Stimulated activated CD8-positive, alpha-beta memory T cell treated with anti-CD3 and anti-CD28 coated beads, Interleukin-2, amount 100 ng/mL, for 1 hour (primary cell): ENCODE data around the gene UBE2K.
"Not testable (repeated sequence)": the region's sequence is repeated elsewhere in the genome, so short reads cannot be mapped to it uniquely, and the experiment has no call there.

Experiments
- DNase-seq, 2 donors: peaks; one replicate each; pipeline ENCODE4 v3.0.0-alpha.2; 2020; ENCODE audit warnings: low read depth in 2 of 2

The UBE2K gene

GRCh38 chr4:39729557-39729956, 31.6 kb downstream of the UBE2K start:
- DNase-seq: no peak

GRCh38 chr4:39730072-39730471, 32.1 kb downstream of the UBE2K start:
- no peak for DNase-seq

GRCh38 chr4:39731908-39732307, 34.0 kb downstream of the UBE2K start:
- no peak for DNase-seq

GRCh38 chr4:39732728-39733127, 34.8 kb downstream of the UBE2K start:
- DNase-seq: no peak

- DNase-seq: not testable (repeated sequence)
These were observed 41.7 kb downstream of the UBE2K start for GRCh38 chr4:39739591-39739990.

GRCh38 chr4:39741401-39741800, 43.5 kb downstream of the UBE2K start:
- no peak for DNase-seq

GRCh38 chr4:39745920-39746319, 48.0 kb downstream of the UBE2K start:
- DNase-seq: no peak

GRCh38 chr4:39750216-39750615, 52.3 kb downstream of the UBE2K start:
- DNase-seq: no peak

- no peak for DNase-seq
These were observed 56.4 kb downstream of the UBE2K start for GRCh38 chr4:39754309-39754708.

GRCh38 chr4:39756159-39756558, 58.2 kb downstream of the UBE2K start:
- no peak for DNase-seq

- no peak for DNase-seq
These were observed 60.2 kb downstream of the UBE2K start for GRCh38 chr4:39758176-39758575.

- no peak for DNase-seq
These were observed 61.6 kb downstream of the UBE2K start for GRCh38 chr4:39759569-39759968.

- no peak for DNase-seq
These were observed 63.2 kb downstream of the UBE2K start for GRCh38 chr4:39761005-39761667.

- no peak for DNase-seq
These were observed 66.0 kb downstream of the UBE2K start for GRCh38 chr4:39763714-39764572.

- no peak for DNase-seq
These were observed 72.1 kb downstream of the UBE2K start for GRCh38 chr4:39770005-39770404.

GRCh38 chr4:39770471-39770870, 72.5 kb downstream of the UBE2K start:
- DNase-seq: no peak

- DNase-seq: no peak
These were observed 73.2 kb downstream of the UBE2K start for GRCh38 chr4:39770969-39771724.

GRCh38 chr4:39781988-39782387, 84.1 kb downstream of the UBE2K start:
- not testable (repeated sequence) for DNase-seq

GRCh38 chr4:39785083-39785482, 87.1 kb downstream of the UBE2K start:
- DNase-seq: no peak

GRCh38 chr4:39786838-39787237, 88.9 kb downstream of the UBE2K start:
- DNase-seq: no peak

GRCh38 chr4:39792128-39792527, 94.2 kb downstream of the UBE2K start:
- no peak for DNase-seq

GRCh38 chr4:39792529-39792928, 94.6 kb downstream of the UBE2K start:
- DNase-seq: no peak
